Spleen (tissue), 11 donors: ENCODE measurements around the gene CDH15. TPM values are rescaled to one million over a fixed set of nuclear protein-coding genes. Genes with fewer than 3 reads are reported as not detected.

ENCODE experiments used
- DNase-seq: peaks from one replicate; pipeline ENCODE4 v3.0.0-alpha.2; 2020
- H3K27ac ChIP-seq, 8 donors: fragments of 200-600 bp; sonication (generic) in 7 of 8; 1 replicate in 4 of 8; 2 replicates in 4 of 8; pipeline versions ENCODE4 v1.5.0 to v1.8.0; 2016 to 2021; ENCODE audit warnings: inconsistent platforms in 4 of 8, mild to moderate bottlenecking in 4 of 8, moderate library complexity in 1 of 8
- H3K27me3 ChIP-seq, 7 donors: fragments of 200-600 bp; sonication (generic) in 6 of 7; replicated peaks in 1 of 7; 1 replicate in 4 of 7; 2 replicates in 3 of 7; pipeline versions ENCODE4 v1.5.0 to v1.8.0; 2016 to 2021; ENCODE audit warnings: inconsistent platforms in 3 of 7, mild to moderate bottlenecking in 1 of 7
- H3K36me3 ChIP-seq, 6 donors: fragments of 200-600 bp; sonication (generic) in 5 of 6; 1 replicate in 4 of 6; 2 replicates in 2 of 6; pipeline versions ENCODE4 v1.5.0 to v1.8.0; 2016 to 2021; ENCODE audit warnings: inconsistent platforms in 2 of 6
- H3K4me1 ChIP-seq, 6 donors: fragments of 200-600 bp; sonication (generic) in 5 of 6; 1 replicate in 3 of 6; 2 replicates in 3 of 6; pipeline versions ENCODE4 v1.5.0 to v1.8.0; 2016 to 2021; ENCODE audit warnings: inconsistent platforms in 3 of 6
- H3K4me3 ChIP-seq, 8 donors: fragments of 200-600 bp; sonication (generic) in 7 of 8; 1 replicate in 4 of 8; 2 replicates in 4 of 8; pipeline versions ENCODE4 v1.5.0 to v1.8.0; 2016 to 2021; ENCODE audit warnings: inconsistent platforms in 4 of 8, mild to moderate bottlenecking in 4 of 8, moderate library complexity in 2 of 8
- H3K9me3 ChIP-seq, 8 donors: fragments of 200-600 bp; sonication (generic) in 7 of 8; 1 replicate in 4 of 8; 2 replicates in 4 of 8; pipeline versions ENCODE4 v1.5.0 to v1.8.0; 2016 to 2021; ENCODE audit warnings: inconsistent platforms in 4 of 8
- POLR2A ChIP-seq, 3 donors: fragments of 450-650 bp; IDR thresholded peaks; one replicate each; pipeline ENCODE4 v1.5.1; 2017; ENCODE audit warnings: antibody characterized with exemption in 3 of 3, mild to moderate bottlenecking in 1 of 3
- POLR2AphosphoS5 ChIP-seq, 3 donors: sonication (generic); formaldehyde crosslinking; IDR thresholded peaks; one replicate each; pipeline ENCODE4 v1.5.1; 2017; ENCODE audit warnings: antibody characterized with exemption in 3 of 3
- WGBS, 5 donors: extraction: QIAGEN DNeasy Blood & Tissue Kit in 3 of 5; methylation state at CpG; one replicate each; pipeline versions ENCODE4 v1.1.5 to v1.1.7; 2013 to 2018; 5-methylcytosine and 5-hydroxymethylcytosine counted together
- intact Hi-C: fragments of 100-400 bp; cut with DNase I; formaldehyde crosslinking; loops from one replicate; pipeline ENCODE4 v1.15.0; 2023; ENCODE audit warnings: low total_unique reads
- polyA plus RNA-seq, 3 donors: library from polyadenylated mRNA; stranded (reverse); fragments of 200-250 nt; gene quantifications; one replicate each; pipeline ENCODE4 v1.2.1, GENCODE V29; 2013
- total RNA-seq, 7 donors: library from RNA; depleted of rRNA in 3 of 7; stranded (reverse); fragments of >200 nt in 3 of 7; fragmentation: NEBNext Ultra II Directional in 4 of 7; extraction: Animal tissue kit (Norgen Biotek cat#: 25700) in 4 of 7; gene quantifications; one replicate each; pipeline versions ENCODE4 v1.1.0 to v1.2.1, GENCODE V29; 2016 to 2021
- TF ChIP-seq, protein P1 (sequence below), 11 experiments: fragments of 200-600 bp in 7 of 11; fragments of 450-650 bp in 4 of 11; sonication (generic) in 4 of 11; IDR thresholded peaks in 8 of 11; conservative IDR thresholded peaks in 3 of 11; 1 replicate in 7 of 11; 2 replicates in 4 of 11; pipeline versions ENCODE4 v1.4.0 to v1.8.0; 2016 to 2021; ENCODE audit warnings: antibody characterized with exemption in 11 of 11, inconsistent platforms in 4 of 11, mild to moderate bottlenecking in 1 of 11
- donor health status: healthy with polysubstance abuse.
- donor health status: DM: no; HTN: no; CAD: no; lungs with moderate emphysema.
- donor health status: DM: no; HTN: no; CAD: no.
- donor health status: Bipolar disorder and iron deficiency.
- donor health status: healthy.
- donor health status: DM: no; HTN: no; CAD: no.
- donor health status: DM: yes; HTN: yes; CAD: no.

CDH15 gene
- total and polyA plus RNA-seq, 10 donors: 0.14 to 7.4 (median 1.2) TPM

DNA sequence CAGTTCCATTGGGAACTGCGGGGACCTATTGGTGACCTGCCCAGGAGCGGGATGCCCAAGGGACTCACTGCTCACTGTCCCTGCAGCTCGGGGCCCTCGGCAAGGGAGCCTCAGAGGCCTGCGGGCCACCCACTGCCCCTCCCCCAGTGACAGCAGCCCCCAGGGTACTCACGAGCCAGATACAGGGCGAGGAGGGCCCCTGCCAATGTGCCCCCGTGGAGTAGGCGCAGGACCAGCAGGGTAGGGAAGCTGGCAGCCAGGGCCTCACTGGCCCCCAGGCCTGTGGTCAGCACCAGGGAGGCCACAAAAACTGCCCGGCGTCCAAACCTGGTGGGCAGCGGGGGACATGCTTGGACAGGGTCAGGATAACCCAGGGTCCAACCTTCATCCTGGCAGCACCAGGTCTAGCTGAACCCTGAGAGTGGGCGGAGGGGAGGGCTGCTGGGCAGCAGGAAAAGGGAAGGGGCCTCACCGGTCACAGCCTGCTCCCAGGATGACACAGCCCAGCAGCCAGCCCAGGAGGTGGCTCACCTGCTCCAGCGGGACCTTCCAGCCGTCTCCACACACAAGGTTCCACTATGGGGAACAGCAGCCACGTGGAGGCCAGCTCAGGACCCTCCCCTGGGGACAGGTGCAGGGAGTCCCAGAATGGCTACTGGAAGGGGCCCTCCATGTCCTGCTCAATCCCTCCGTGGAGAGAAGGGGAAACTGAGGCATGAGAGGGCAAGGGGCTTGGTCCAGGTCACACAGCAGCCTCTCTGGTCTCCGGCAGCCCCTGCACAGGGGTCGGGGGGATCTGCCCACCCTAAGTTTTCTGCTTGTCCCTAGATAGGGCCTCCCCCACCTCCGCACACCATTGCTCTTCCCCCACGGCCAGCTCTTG, 27.9 kb downstream of the CDH15 start:
- Histone ChIP-seq H3K27me3 (peaks cover 0 to 80% (median 62%) of the 10 kb centered on the region in 7 donors), H3K4me3 (no peak overlapping the region), H3K4me1 (peaks cover 10 to 37% (median 22%) of the 10 kb centered on the region in 6 donors), H3K9me3 (peaks cover 0 to 10% (median 0%) of the 10 kb centered on the region in 8 donors), H3K36me3 (no peaks in the 10 kb centered on the region), H3K27ac (no peak overlapping the region)
- intact Hi-C loops: no loop called here
- WGBS, 5 donors: 71 to 87% (median 83%) methylated on average over 13 to 22 of the region's 22 CpGs
- peak; percentile 74 for DNase-seq
- TF ChIP-seq POLR2A (IDR thresholded peaks at IDR 0.05): no peak
- TF ChIP-seq POLR2AphosphoS5 (IDR thresholded peaks at IDR 0.05): no peak
- TF ChIP-seq, protein P1, sequence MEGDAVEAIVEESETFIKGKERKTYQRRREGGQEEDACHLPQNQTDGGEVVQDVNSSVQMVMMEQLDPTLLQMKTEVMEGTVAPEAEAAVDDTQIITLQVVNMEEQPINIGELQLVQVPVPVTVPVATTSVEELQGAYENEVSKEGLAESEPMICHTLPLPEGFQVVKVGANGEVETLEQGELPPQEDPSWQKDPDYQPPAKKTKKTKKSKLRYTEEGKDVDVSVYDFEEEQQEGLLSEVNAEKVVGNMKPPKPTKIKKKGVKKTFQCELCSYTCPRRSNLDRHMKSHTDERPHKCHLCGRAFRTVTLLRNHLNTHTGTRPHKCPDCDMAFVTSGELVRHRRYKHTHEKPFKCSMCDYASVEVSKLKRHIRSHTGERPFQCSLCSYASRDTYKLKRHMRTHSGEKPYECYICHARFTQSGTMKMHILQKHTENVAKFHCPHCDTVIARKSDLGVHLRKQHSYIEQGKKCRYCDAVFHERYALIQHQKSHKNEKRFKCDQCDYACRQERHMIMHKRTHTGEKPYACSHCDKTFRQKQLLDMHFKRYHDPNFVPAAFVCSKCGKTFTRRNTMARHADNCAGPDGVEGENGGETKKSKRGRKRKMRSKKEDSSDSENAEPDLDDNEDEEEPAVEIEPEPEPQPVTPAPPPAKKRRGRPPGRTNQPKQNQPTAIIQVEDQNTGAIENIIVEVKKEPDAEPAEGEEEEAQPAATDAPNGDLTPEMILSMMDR (IDR thresholded peaks at IDR 0.05 in 8 of 11, conservative IDR thresholded peaks at IDR 0.05 in 3 of 11): no peak

DNA sequence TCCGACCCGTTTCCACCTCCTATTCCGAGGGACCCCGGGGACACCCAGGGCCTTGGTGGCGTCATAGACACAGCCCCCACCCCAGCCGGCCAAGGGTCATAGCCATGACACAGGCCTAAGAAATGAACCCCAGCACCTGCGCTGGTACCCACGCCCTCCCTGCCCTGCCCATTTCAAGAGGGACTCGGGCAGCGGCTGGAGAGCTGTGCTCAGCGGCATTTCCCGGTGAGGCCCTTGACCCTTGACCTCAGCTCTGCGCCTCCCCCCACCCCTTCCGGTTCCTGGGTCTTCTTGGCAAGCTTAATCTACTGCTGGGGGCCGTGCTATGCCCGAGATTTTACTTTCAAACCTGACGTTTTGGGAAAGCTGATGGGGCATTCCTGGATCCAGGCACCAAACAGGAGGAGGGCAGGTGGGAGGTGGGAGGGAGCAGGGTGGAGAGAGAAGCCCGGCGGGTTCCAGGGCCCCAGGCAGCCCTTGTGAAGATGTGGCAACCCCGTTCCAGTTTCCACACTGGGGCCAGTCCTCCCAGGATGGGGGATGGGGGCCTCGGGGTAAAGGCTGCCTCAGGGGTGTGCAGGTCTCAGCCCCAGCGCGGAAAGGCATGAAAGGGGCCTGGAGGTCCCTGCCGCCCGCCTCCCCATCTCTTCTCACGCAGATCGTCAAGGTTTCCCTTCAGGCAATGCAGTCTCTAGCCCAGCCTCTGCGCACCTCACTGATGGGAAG, 28.7 kb downstream of the CDH15 start, which contains the start of gene SLC22A31:
SLC22A31 (minus strand) TSS at position 414 of the 726 bp plus-strand sequence; CDS start at position 378, 36 bp downstream.
- Histone ChIP-seq H3K4me3 (peak within 1 kb of the TSS in 7 of 8 donors; percentile 25 to 68 (median 32)), H3K4me1 (peaks cover 10 to 37% (median 22%) of the 10 kb centered on the region in 6 donors), H3K27ac (no peak within 1 kb of the TSS), H3K36me3 (no peaks in the 10 kb centered on the region), H3K27me3 (peaks cover 0 to 85% (median 67%) of the 10 kb centered on the region in 7 donors), H3K9me3 (peaks cover 0 to 10% (median 0%) of the 10 kb centered on the region in 8 donors)
- intact Hi-C loops: no loop called here
- TF ChIP-seq POLR2AphosphoS5 (IDR thresholded peaks at IDR 0.05) (no peak), POLR2A (IDR thresholded peaks at IDR 0.05) (no peak)
- TF ChIP-seq, protein P1 (IDR thresholded peaks at IDR 0.05 in 8 of 11, conservative IDR thresholded peaks at IDR 0.05 in 3 of 11): no peak
- 15 to 29% (median 21%) methylated on average over 22 to 28 of the region's 28 CpGs for WGBS, 5 donors
- DNase-seq: peak; percentile 60

DNA sequence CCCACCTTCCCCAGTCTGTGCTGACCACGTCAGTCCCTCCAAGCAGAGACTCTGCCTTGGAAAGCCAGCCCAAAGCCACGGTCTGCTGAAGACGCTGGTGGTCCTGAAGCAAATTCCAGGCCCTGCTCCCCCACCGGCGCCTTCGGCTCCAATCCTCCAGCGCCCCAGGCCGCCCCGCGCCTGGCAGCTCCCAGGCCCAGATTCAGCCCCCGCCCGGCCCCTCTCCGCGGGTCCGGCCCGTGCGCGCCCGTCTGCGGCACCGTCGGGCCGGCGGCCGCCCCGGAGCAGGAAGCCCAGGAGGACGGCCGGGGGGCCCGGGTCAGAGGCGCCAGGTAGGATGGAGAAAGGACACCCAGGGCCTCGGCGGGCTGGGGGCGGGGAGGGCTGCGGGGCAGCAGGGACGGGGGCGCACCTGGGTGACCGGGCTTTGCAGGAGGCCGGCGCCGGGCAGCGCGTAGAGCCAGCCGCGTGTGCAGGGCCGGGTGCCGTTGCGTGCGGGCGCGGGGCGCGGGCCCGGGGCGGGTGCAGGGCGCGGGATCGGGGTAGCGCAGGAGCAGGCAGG, 29.4 kb downstream of the CDH15 start:
- Histone ChIP-seq H3K9me3 (peaks cover 0 to 10% (median 0%) of the 10 kb centered on the region in 8 donors), H3K27ac (no peak overlapping the region), H3K4me3 (peak overlapping the region in 7 of 8 donors; percentile 25 to 68 (median 32)), H3K36me3 (no peaks in the 10 kb centered on the region), H3K4me1 (peaks cover 10 to 37% (median 22%) of the 10 kb centered on the region in 6 donors), H3K27me3 (peaks cover 0 to 91% (median 67%) of the 10 kb centered on the region in 7 donors)
- intact Hi-C loops: no loop called here
- peak; percentile 76 for DNase-seq
- 2 to 9% (median 3%) methylated on average over 18 to 58 of the region's 58 CpGs for WGBS, 5 donors
- TF ChIP-seq, protein P1 (IDR thresholded peaks at IDR 0.05 in 8 of 11, conservative IDR thresholded peaks at IDR 0.05 in 3 of 11): peak in 1 of 11 experiments; percentile 15
- TF ChIP-seq POLR2A (IDR thresholded peaks at IDR 0.05): no peak
